Stimulated activated CD4-positive, alpha-beta T cell treated with anti-CD3 and anti-CD28 coated beads, Interleukin-15, amount 100 ng/mL, for 24 hours (primary cell): Measurements from ENCODE around the gene ROCK2.

Experiments
- DNase-seq: peaks from one replicate; pipeline ENCODE4 v3.0.0-alpha.2; 2020

The ROCK2 gene

DNA sequence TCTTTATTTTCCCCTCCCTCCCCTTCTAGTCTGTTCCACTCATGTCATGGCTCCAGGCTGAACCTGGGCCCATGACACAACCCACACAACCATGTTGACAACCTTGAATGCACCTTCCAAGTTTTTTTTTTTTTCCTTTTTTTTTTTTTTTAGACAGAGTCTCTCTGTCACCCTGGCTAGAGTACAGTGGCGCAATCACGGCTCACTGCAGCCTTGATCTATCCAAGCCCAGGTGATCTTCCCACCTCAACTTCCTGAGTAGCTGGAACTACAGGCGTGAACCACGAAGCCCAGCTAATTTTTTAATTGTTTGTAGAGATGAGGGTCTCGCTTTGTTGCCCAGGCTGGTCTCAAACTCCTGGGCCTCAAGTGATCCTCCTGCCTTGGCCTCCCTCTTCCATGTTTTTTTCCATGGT lies 21.9 kb upstream of the ROCK2 start:
- DNase-seq: no peak

DNA sequence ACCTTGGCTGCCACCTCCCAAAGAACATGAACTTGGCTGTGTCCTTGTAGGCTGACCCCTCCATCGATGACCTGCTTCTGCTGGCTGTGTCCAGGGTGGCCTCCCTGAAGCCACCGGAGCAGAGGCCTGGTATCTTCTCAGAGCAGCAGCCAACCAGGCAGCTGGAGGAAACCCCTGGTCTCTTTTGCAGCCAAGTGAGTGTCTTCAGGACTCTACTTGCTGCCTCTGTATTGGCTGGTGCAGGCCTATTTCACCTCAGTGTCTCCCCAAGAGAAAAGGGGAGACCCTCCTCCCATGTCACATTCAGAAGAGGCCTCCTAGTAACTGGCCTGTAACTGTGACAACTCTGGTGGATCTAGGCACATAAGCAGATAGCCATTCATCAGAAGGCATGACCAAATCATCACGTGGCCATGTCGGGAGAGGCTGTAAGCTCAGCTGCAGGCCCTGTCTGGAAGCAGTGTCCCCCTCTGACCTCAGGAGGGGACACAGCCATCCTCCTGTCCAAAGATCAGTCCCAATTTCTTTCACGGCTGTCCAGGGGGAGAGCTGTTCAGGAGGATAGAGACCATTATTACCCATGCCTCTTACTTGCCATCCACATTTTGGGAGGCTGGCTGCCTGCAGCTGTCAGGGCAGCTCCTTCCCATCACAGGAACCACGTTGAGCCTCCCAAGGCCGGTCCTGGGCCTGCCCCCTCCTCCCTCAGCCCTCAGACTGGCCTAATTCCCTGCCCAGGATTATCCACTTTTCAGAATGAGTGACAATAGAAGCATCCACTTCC lies 20.9 kb upstream of the ROCK2 start:
- DNase-seq: no peak

DNA sequence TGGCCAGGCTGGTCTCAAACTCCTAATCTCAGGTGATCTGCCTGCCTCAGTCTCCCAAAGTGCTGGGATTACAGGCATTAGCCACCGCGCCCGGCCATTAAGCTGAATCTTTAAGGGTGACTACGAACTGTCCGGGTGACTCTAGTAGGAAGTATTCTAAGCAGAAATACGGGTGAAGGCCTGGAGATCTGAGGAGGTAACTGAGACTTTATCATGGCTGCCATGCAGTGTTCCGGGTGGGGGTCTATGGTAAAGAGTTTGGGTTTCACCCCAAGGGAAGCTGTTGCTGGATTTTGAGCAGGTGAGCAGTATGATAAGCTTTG lies 20.1 kb upstream of the ROCK2 start:
- DNase-seq: no peak

DNA sequence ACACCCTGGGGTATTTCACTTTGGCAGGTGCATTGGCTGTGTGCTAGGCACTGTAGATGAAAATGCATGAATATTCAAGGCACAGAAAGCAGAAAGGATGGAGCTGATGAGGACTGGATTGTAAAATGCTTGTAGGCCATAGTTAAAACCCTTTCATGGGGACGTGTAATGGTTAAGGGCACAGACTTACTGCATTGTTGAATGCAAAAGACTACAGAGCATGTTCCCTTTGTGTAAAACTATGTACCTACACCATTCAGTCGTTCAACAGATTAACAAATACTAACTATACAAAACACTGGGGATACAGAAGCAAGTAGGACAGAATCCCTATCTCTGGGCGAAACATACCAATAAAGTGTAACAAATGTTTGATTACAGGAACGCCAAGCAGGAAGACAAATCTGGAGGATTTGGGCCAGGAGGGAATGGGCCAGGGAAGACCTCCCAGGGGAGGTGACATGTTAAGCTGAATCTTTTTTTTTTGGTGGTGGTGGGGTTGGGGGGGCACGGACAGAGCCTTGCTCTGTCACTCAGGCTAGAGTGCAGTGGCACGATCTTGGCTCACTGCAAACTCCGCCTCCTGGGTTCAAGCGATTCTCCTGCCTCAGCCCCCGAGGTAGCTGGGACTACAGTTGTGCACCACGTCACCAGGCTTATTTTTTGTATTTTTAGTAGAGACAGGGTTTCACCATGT lies 19.6 kb upstream of the ROCK2 start:
- no peak for DNase-seq

DNA sequence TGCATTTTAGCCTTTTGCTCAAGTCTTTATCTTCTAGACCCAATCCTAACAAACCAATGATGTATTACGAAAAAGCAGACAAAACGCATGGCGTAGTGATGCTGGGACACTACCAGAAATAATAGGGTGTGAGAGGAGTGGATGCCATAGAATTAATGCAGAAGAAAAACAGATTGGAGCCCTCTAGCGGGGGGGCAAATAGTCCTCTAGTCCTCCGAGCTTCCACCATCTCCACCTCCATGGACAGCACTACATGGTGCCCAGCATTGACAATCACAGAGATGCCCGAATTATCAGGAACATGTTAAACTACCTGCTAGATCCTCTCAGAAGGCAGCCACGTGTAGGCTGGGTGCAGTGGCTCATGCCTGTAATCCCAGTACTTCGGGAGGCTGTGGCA lies 15.4 kb upstream of the ROCK2 start:
- DNase-seq: no peak

DNA sequence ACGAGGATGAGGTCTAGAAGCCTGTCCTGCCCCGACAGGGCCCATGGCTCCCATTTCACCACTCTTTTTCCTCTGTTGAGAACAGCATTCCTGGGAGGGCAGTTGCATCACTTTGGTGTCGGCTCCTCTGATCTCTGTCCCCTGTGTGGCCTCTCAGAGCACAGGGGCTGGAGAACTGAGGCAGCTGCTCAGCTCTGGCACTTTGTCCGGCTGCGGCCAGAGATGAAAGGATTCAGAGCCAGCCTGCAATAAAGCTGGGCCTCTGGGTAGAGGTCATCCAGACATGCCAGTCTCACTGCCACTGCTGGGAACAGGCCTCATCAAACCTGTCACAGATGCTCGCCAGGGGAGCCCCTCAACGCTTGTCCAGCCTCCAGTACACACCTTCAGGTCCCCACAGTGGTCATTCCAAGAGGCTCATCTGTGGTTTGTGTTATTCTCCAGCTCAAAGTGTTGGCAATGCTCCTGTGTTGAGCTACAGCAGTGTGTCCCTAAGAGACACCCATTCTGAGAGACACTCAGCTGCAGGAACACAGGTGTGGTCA lies 13.1 kb upstream of the ROCK2 start:
- DNase-seq: no peak

DNA sequence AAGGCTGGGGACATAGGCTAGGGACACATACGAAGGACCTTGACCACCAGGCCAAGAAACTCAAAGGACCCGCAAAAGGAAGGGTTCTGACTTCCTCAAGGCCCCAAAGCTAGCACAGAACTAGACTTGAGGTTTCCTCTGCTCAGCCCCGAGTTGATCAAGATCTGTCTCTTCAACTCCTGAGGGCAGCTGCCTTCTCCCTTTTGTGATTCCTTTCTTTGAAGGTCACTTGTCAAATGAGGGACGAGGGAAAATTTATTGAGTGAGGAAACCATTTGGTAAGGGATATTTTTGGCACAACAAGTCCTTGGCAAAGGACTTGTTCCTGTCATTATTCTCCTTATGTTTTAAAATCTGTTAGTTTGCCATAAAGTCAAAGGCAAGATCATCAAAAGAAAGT lies 12.3 kb upstream of the ROCK2 start:
- DNase-seq: no peak

DNA sequence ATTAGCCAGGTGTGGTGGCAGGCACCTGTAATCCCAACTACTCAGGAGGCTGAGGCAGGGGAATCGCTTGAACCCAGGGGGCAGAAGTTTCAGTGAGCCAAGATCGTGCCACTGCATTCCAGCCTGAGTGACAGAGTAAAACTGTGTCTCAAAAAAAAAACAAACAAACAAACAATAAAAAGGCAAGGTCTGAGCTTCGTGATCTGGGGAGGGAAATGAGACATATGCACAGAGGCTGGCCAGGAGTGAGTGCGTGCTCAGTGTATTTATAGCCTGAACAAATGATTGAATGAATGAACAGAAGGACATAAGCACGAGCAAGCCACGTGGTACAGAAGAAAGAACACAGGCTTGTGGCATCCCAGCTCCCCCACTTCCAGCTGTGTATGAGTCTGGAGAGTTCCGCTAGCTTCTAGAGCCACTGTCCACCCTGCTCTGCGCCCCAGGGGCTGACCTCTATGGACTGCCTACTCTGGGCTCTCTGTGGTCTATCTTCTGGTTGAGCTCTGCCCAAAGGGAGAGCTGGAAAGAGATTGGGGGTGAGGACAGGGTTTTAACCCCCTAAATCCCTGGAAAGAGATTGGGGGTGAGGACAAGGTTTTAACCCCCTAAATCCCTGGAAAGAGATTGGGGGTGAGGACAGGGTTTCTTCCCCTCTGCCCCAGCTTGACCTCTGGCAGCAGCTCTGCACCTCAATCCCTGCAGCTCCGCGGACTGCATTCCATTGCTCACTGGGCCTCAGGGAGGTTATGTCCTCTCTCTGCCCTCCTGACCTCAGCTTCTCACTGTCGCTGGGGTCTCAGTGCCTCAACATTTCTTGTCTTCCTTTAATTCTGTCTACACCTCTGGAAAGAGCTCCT lies 11.0 kb upstream of the ROCK2 start:
- no peak for DNase-seq

DNA sequence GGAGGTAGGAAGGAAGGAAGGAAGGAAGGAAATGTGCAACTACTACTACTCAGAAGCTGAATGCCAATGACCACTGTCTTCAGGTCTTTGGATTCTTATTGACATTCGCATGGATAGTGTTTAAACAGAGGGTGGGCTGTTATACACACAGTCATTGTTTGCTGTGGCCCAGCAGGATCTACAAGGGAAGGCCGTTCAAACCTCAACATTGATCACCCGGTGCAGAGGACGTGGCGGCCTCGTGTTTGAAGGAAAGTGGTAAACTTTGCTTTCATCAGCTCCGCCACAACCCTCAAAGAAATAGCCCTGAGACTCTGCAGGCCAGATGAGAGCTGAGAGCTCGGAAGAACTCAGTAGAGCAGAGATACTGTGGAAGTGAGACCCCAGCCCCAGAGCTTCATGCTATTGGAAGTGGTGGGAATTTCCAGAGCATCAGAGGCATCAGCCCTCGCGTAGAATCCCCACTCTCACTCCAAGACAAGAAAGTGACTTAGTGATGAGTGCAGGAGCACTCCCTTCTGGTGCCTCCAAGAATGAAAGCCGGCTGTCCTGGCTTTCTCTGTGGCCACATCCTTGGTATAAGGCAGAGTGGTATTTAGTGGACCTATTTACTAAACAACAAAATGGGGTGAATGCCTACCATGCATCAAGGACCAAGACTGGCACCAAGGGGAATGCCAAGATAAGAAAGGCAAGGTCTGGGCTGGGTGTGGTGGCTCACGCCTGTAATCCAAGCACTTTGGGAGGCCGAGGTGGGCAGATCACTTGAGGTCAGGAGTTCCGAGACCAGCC lies 10.1 kb upstream of the ROCK2 start:
- no peak for DNase-seq

DNA sequence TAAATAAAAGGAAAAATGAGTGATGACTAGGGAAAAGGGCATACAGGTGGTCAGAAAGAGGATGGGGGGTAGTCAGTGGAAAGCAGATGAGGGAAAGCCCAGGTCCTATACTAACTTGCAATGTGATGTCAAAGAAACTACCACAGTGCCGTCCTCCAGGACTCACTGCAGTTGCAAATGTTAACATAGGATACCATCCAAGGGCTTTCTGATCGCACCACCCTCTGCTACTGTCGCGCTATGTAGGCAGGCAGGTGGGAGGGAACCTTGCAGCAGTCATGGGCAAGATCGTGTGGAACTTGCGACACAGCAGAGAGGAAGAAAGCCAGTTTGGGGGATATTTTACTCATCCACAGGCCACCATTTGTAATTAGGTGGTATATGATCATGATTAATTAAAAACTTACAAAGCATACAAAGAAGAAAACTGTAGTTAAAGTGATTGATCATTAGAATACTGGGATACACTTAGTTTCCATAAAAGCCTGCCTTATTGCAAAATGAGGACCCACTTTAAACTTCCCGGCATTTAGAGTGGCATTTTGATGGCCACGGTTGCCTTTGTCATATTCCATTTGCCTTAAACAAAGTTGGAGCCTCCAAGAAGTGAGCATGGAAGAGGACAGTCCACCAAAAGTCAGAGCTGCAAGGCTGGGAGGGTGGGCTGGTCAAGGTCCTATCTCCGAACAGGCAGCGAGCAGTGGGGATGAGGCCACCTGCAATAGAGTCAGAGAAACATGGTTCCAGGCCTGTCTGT lies 8.5 kb upstream of the ROCK2 start:
- DNase-seq: no peak

DNA sequence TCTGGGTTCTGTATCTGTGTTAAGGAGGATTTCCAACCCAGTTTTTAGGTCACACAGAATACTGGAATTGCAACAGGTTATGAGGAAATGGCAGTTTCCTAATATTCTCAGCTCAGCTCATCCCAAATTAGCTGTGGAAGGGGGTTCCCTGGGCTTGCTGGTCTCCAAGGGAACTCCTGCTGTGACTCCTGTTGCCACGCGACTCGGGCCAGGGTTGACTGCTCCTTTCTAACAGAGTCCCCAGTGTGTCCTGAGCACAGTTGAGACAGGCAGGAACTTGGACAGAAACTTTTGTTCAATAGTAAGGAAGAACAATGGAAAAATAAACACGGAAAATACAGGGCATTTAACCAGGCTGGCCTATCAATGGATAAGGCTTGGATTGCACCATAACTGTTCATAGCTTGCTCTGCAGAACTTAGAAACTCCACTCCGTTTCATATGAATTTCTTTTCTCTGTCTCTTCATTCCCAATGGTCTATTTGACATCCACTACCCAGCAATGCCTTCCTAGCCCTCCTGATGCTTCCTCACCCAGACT lies 3.8 kb upstream of the ROCK2 start:
- no peak for DNase-seq

DNA sequence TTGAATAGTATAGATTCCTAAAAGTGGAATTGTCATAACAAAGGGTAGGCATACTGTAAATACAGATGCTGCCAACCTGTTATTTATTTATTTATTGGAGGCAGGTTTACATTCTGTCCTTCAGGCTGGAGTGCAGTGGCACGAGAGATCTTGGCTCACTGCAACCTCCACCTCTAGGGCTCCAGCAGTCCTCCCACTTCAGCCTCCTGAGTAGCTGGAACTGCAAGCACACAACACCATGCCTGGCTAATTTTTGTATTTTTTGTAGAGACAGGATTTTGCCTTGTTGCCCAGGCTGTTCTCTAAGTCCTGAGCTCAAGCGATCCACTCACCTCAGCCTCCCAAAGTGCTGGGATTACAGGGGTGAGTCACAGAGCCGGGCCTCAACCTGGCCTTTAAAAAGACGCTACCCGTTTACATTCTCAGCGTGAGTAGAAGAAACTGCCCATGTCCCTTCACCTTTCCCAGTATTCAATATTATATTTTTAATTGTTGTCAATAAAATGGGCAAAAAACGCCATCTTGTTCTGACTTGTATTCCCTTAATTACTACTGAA lies 3.0 kb upstream of the ROCK2 start:
- DNase-seq: no peak

DNA sequence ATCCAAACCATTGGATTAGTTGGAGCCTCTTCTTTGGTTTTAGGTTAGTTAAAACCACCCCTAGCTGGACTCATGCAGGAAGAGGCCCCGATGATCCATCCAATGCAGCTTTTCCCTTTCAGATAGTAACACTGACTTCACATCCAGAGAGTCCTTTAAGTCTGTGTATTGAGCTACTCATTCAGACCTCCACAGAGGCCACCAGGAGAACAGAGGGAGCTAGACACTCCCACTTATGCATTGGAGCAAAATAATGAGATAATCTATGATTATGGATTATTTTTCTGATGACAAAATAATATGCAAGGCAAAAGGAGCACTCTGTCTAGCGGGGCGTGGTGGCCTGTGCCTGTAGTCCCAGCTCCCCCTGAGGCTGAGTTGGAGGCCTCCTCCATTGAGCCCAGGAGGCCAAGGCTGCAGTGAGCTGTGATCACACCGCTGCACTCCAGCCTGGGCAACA lies 1.6 kb upstream of the ROCK2 start:
- DNase-seq: no peak

DNA sequence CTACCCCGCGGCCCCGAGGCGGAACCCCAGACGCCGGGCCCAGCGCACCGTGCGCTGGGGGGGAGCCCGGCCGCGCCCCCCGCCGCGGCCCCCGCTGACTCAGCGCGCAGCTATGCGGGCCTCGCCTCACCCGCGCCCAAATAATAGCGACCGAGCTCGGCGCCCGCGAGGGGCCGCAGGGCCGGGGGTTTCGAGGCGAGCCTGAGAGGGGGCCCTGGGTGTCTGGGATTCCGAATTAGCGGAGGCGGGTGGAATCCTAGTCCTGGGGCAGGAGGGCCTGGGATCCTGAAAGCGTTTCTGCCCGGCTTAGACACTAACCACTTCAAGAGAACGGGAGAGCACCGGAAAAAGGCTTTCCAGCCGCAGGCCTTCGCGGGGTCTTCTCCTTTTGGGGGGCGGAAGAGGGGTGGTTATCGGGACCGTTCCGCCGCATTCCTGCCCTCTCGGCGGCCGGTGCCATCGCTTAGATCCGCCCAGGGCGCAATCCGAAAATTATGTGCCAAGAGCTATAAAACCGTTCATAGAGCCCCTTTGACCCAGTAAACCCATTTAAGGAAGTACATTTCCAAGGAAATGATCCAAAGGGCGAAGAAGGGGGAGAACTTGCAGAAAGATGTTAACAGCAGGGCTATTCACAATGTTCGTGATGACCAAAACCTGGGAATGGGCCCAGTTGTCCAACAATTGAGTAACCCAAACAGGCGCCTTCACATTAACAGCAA lies 681 bp upstream of the ROCK2 start:
- no peak for DNase-seq

DNA sequence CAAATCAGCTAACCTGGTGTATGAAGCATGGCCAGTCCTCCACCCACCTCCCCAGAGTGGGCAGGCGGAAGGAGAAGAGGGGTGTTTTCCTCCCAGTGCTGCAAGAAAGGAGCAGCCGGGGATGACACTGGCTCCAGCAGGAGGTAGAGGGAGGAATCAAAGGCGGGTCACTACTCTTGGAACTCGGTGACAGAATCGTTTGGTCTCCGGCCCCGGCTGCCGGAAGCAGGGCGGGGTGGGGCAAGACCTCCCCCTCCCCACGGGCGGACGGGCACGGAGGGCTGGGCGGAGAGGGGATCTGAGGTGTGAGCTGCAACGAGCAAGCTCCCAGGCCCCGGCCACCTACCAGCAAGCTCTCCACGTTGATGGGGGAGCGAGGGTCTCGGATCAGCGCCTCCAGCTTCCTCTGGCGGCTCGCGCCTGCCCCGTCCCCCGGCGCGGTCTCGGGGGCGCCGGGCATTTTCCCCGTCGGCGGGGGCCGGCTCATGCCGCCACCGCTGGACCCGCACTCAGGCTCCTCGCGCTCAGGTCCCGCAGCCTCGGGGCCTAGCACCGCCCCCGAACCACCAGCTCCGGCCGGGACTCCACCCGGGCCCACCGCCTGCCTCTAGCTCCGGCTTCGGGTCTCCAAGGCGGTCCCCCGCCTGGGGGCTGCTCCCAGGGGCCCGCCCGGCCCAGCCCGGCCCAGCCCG lies 640 bp downstream of the ROCK2 start:
- peak; percentile 56 for DNase-seq

DNA sequence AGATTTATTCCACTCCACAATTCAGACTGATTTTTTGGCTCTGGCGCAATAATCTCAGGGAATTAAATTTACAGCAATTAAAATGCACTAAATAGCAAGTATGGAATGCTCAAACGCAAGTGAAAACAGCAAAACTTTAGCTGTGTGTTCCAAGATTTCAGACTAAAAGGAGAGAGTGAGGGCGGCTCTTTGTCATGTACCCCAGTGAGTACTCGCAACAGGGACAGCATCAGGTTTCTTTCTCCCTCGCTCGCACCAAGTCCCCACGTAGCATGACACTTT lies 1.1 kb downstream of the ROCK2 start:
- DNase-seq: no peak

DNA sequence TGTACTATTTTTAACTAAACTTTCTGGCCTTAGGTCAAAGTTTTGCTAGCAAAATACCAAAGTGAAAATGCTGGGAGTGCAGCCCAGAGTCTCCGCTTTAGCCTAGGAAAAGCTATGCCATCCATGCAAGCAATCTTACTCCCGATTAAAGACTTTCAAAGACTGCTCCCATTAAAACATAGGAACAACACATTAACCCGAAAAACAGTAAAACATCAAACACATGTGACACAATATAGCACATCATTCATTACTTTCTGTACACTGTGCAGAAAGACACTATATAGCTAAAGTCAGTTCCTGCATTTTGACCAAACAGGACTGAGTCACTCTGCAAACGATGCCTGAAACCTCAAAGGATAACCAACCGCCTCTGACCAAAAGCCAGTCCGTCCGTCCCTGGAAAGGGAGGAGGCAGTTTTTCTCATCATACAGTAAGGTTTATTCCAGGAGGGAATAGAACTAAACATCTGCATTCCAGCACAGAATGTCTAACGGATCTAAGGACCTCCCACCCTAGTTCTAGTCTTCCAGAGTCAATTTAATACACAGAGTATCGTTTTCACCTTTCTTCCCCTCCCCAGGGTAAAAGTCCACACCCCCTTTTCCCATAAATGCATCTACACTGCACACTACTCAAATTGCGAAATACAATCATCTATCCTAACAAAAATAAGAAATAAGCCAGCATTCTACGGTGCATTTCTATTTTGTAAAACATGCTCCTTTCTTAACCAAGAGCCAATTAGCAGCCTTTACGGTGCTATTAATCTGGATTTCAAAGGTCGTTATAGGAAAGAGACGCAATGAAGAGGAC lies 1.7 kb downstream of the ROCK2 start:
- peak; percentile 11 for DNase-seq

DNA sequence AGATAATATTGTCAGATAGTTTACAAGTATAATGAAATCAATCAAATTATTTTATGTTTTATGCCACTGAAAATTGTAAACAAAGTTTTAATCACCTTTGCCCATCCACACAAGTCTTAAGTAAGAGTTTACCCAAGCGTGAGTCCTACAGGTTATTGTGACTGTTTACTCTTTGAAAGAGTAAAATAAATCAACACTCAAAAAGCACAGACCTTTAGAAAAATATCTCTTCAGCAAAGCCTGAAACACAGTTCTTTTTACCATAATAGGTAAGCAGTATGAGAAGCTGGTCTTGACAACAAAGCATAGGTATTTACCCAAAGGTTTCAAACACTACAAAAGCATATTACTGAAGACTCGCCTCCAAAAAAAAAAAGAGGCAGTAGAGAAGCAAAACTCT lies 3.7 kb downstream of the ROCK2 start:
- no peak for DNase-seq

DNA sequence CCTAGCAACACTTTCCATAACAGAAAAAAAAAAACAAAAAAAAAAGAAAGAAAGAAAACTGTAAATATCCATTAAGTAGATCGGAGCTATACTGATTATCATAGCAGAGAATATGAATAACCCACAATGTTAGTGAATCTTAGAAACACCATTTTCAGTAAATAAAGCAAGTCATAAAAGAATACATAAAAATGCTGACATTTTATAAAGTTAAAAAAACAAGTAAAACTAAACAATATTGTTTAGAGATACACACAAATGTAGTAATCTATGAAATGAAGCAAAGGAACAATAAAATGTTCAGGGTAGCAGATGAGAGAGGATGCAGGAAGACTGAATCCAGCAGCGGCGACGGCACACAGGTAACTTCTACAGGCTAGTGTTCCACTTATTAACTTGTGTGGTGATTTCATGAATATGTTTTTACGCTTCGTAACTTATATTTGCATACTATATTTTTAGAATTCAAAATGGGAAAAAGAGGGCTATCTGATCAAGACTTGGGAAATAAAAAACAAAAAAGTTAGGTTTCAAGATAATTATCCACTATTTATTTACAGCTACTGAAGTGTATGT lies 4.8 kb downstream of the ROCK2 start:
- DNase-seq: no peak
